HTERT RPE-1 (cell line): ENCODE data around the gene INSM2.

Experiments
- in situ Hi-C: fragments of 300-500 bp; cut with MboI; formaldehyde crosslinking; loops from 4 replicates; pipeline ENCODE4 v1.14.3; 2020; ENCODE audit warnings: low sequenced_read_pairs

The INSM2 gene

GRCh38 chr14:35543006-35543405 lies 9.0 kb downstream of the INSM2 start:
- in situ Hi-C loops: no loop called here

- in situ Hi-C loops: no loop called here
These were observed 15.6 kb downstream of the INSM2 start for GRCh38 chr14:35549551-35549950.

GRCh38 chr14:35551081-35551480 lies 17.1 kb downstream of the INSM2 start:
- in situ Hi-C loops: no loop called here

GRCh38 chr14:35553808-35554207 lies 19.8 kb downstream of the INSM2 start:
- in situ Hi-C loops: no loop called here

- in situ Hi-C loops: no loop called here
These were observed 22.6 kb downstream of the INSM2 start for GRCh38 chr14:35556548-35556947.

- in situ Hi-C loops: no loop called here
These were observed 23.3 kb downstream of the INSM2 start for GRCh38 chr14:35557221-35557747.

GRCh38 chr14:35558680-35559079 lies 24.7 kb downstream of the INSM2 start:
- in situ Hi-C loops: no loop called here

- in situ Hi-C loops: no loop called here
These were observed 32.0 kb downstream of the INSM2 start for GRCh38 chr14:35565871-35566464.

GRCh38 chr14:35571598-35571997 lies 37.6 kb downstream of the INSM2 start:
- in situ Hi-C loops: no loop called here

GRCh38 chr14:35573911-35574310 lies 39.9 kb downstream of the INSM2 start:
- in situ Hi-C loops: no loop called here

GRCh38 chr14:35576260-35576659 lies 42.3 kb downstream of the INSM2 start:
- in situ Hi-C loops: no loop called here

GRCh38 chr14:35576856-35577255 lies 42.9 kb downstream of the INSM2 start:
- in situ Hi-C loops: no loop called here

GRCh38 chr14:35578135-35578534 lies 44.2 kb downstream of the INSM2 start:
- in situ Hi-C loops: no loop called here

GRCh38 chr14:35578639-35579038 lies 44.7 kb downstream of the INSM2 start:
- in situ Hi-C loops: no loop called here
